A204.1 (cell line): Measurements from ENCODE around the gene ZNF609.

ENCODE experiments used
- FAIRE-seq: peaks from 2 replicates; lab custom pipeline; 2012; peaks lifted over from hg19 to GRCh38; lab: Jason Lieb, UNC

The ZNF609 gene

GRCh38 chr15:64732156-64732860 lies 271.9 kb downstream of the ZNF609 start:
- no peak for FAIRE-seq
